HepG2 (cell line): ENCODE data around the gene KATNB1. TPM values are rescaled to one million over a fixed set of nuclear protein-coding genes. Genes with fewer than 3 reads are reported as not detected.
A peak's percentile ranks its signal among the peaks of the same experiment; 100 is the strongest.

Experiments
- BCL6 ChIP-seq: IDR thresholded peaks from 2 replicates; pipeline ENCODE4 v1.6.1; 2016; ENCODE audit warnings: missing genetic modification reagents, missing compliant biosample characterization
- CBX1 ChIP-seq: IDR thresholded peaks from one replicate; pipeline ENCODE4 v1.6.1; 2016; ENCODE audit warnings: antibody characterized with exemption, low read depth
- CREBL2 ChIP-seq: sonication (generic); formaldehyde crosslinking; IDR thresholded peaks from 2 replicates; pipeline ENCODE4 v1.8.1; 2023; ENCODE audit warnings: missing genetic modification reagents, mild to moderate bottlenecking, borderline replicate concordance
- E2F2 ChIP-seq: sonication (generic); formaldehyde crosslinking; IDR thresholded peaks from 2 replicates; pipeline ENCODE4 v1.4.0; 2020; ENCODE audit warnings: missing genetic modification reagents, borderline replicate concordance
- EEA1 ChIP-seq: sonication (generic); formaldehyde crosslinking; IDR thresholded peaks from 2 replicates; pipeline ENCODE4 v1.5.1; 2020; ENCODE audit warnings: mild to moderate bottlenecking, missing genetic modification reagents, borderline replicate concordance
- ERF ChIP-seq: IDR thresholded peaks from 2 replicates; pipeline ENCODE4 v1.6.1; 2018; ENCODE audit warnings: missing biosample characterization, missing genetic modification reagents
- GABPA ChIP-seq, 2 experiments: IDR thresholded peaks; 2 replicates each; pipeline ENCODE4 v1.6.1; 2011 to 2016; ENCODE audit warnings: low read depth in 2 of 2, low read length in 1 of 2, missing biosample characterization in 1 of 2, missing genetic modification characterization in 1 of 2
- IKZF1 ChIP-seq: fragments of 450-650 bp; IDR thresholded peaks from 2 replicates; pipeline ENCODE4 v1.7.1; 2016
- MAZ ChIP-seq, 2 experiments: sonication (generic) in 1 of 2; formaldehyde crosslinking in 1 of 2; IDR thresholded peaks; 2 replicates each; pipeline versions ENCODE4 v1.5.0 to v1.6.1; 2012 to 2020; ENCODE audit warnings: low read depth in 2 of 2, mild to moderate bottlenecking in 2 of 2, borderline replicate concordance in 1 of 2, improper control_type of control experiment in 1 of 2, low read length in 1 of 2, missing genetic modification reagents in 1 of 2, moderate library complexity in 1 of 2
- NFKB2 ChIP-seq: sonication (generic); formaldehyde crosslinking; IDR thresholded peaks from 2 replicates; pipeline ENCODE4 v1.4.0; 2020; ENCODE audit warnings: missing genetic modification reagents, borderline replicate concordance
- NR2F6 ChIP-seq, 2 experiments: IDR thresholded peaks; 2 replicates each; pipeline ENCODE4 v1.6.1; 2016; ENCODE audit warnings: antibody characterized with exemption in 1 of 2, mild to moderate bottlenecking in 1 of 2
- PAF1 ChIP-seq: IDR thresholded peaks from 2 replicates; pipeline ENCODE4 v1.6.1; 2016; ENCODE audit warnings: missing genetic modification reagents, missing compliant biosample characterization
- PITX1 ChIP-seq: sonication (generic); formaldehyde crosslinking; IDR thresholded peaks from 2 replicates; pipeline ENCODE4 v1.5.1; 2020; ENCODE audit warnings: mild to moderate bottlenecking, missing genetic modification reagents
- RCOR2 ChIP-seq: IDR thresholded peaks from 2 replicates; pipeline ENCODE4 v1.6.1; 2016; ENCODE audit warnings: missing biosample characterization, missing genetic modification reagents
- THRA ChIP-seq: sonication (generic); formaldehyde crosslinking; IDR thresholded peaks from 2 replicates; pipeline ENCODE4 v1.4.0; 2020; ENCODE audit warnings: missing genetic modification reagents, borderline replicate concordance
- ZC3H4 ChIP-seq: sonication (generic); formaldehyde crosslinking; IDR thresholded peaks from 2 replicates; pipeline ENCODE4 v1.4.0; 2020; ENCODE audit warnings: missing genetic modification reagents, borderline replicate concordance
- ZGPAT ChIP-seq: IDR thresholded peaks from 2 replicates; pipeline ENCODE4 v1.6.1; 2016; ENCODE audit warnings: mild to moderate bottlenecking
- ZNF253 ChIP-seq: sonication (generic); formaldehyde crosslinking; IDR thresholded peaks from 2 replicates; pipeline ENCODE4 v1.8.0; 2022; ENCODE audit warnings: mild to moderate bottlenecking, missing genetic modification reagents, borderline replicate concordance
- ZNF83 ChIP-seq: sonication (generic); formaldehyde crosslinking; IDR thresholded peaks from 2 replicates; pipeline ENCODE4 v1.4.0; 2020; ENCODE audit warnings: missing genetic modification reagents, mild to moderate bottlenecking, borderline replicate concordance
- polyA plus RNA-seq, 8 experiments: library from polyadenylated mRNA; depleted of rRNA in 3 of 8; stranded (reverse) in 7 of 8; unstranded in 1 of 8; fragments of >200 nt; fragmentation: Illumina TruSeq in 4 of 8; extraction: Trizol in 4 of 8; gene quantifications; 2 replicates each; pipeline versions ENCODE4 v1.2.1 to v1.2.3, GENCODE V29; 2011 to 2016; ENCODE audit warnings: low read depth in 4 of 8, missing spikeins in 1 of 8, mixed read lengths in 1 of 8; ENCODE audit not compliant: insufficient read depth in 1 of 8
- total RNA-seq, 5 experiments: library from RNA; depleted of rRNA; stranded (reverse); fragments of >200 nt; fragmentation: Illumina TruSeq; extraction: Trizol; gene quantifications; 2 replicates each; pipeline ENCODE4 v1.2.3, GENCODE V29; 2016; ENCODE audit warnings: low read depth in 1 of 5

Gene KATNB1
- total and polyA plus RNA-seq, 2 of the 13 experiments (the other 11 are each of a cell fraction or from before 2014, with no cell fraction given): 31.5 to 43.5 TPM

- TF ChIP-seq MAZ (IDR thresholded peaks at IDR 0.05; ENCODE audit: borderline replicate concordance, low read depth, low read length) (no peak), MAZ (CRISPR knock-in tag; IDR thresholded peaks at IDR 0.05; ENCODE audit: low read depth) (0 out of 2 replicates have a peak, but pooled peaks have one; percentile 28), NR2F6 (IDR thresholded peaks at IDR 0.05) (no peak), NR2F6 (CRISPR knock-in tag; IDR thresholded peaks at IDR 0.05) (peak; percentile 63; the same call in 1 of the 2 replicates), ZNF83 (CRISPR knock-in tag) (no peak), BCL6 (CRISPR knock-in tag) (0 out of 2 replicates have a peak, but pooled peaks have one; percentile 30), GABPA (IDR thresholded peaks at IDR 0.05; ENCODE audit: low read depth, low read length) (no peak), GABPA (CRISPR knock-in tag; IDR thresholded peaks at IDR 0.05; ENCODE audit: low read depth) (peak; percentile 49; the same call in 1 of the 2 replicates), ZNF253 (CRISPR knock-in tag) (no peak), RCOR2 (CRISPR knock-in tag) (0 out of 2 replicates have a peak, but pooled peaks have one; percentile 44), ZC3H4 (CRISPR knock-in tag) (no peak), CREBL2 (CRISPR knock-in tag) (0 out of 2 replicates have a peak, but pooled peaks have one; percentile 32), CBX1 (peak; percentile 44), IKZF1 (no peak), ERF (CRISPR knock-in tag) (peak; percentile 68), PAF1 (CRISPR knock-in tag) (no peak), PITX1 (CRISPR knock-in tag) (peak; percentile 54; the same call in 1 of the 2 replicates), EEA1 (CRISPR knock-in tag) (no peak), E2F2 (CRISPR knock-in tag) (no peak), THRA (CRISPR knock-in tag) (peak; percentile 74; the same call in 1 of the 2 replicates), ZGPAT (CRISPR knock-in tag) (peak; percentile 43; the same call in 1 of the 2 replicates), NFKB2 (CRISPR knock-in tag) (peak; percentile 65; the same call in 1 of the 2 replicates)
Observed at GRCh38 chr16:57720142-57720575, 15.4 kb upstream of the KATNB1 start (continued).
